HEK293T (cell line): ENCODE results near the gene AQP12B.

ENCODE experiments used
- ARNT ChIP-seq: fragments of 450-650 bp; IDR thresholded peaks from 2 replicates; pipeline ENCODE4 v1.6.1; 2017; ENCODE audit warnings: mild to moderate bottlenecking
- BHLHE40 ChIP-seq: fragments of 450-650 bp; IDR thresholded peaks from 2 replicates; pipeline ENCODE4 v1.6.1; 2016; ENCODE audit warnings: mild to moderate bottlenecking, moderate library complexity, borderline replicate concordance
- ELF4 ChIP-seq: fragments of 450-650 bp; IDR thresholded peaks from 2 replicates; pipeline ENCODE4 v1.6.1; 2017; ENCODE audit warnings: antibody characterized with exemption
- FOXM1 ChIP-seq: fragments of 450-650 bp; IDR thresholded peaks from 2 replicates; pipeline ENCODE4 v1.6.1; 2017; ENCODE audit warnings: mild to moderate bottlenecking, borderline replicate concordance
- HDGF ChIP-seq: fragments of 450-650 bp; IDR thresholded peaks from 2 replicates; pipeline ENCODE4 v1.6.1; 2017; ENCODE audit warnings: antibody characterized with exemption, borderline replicate concordance
- LEF1 ChIP-seq: fragments of 450-650 bp; IDR thresholded peaks from 2 replicates; pipeline ENCODE4 v1.6.1; 2017; ENCODE audit warnings: mild to moderate bottlenecking, borderline replicate concordance
- NFRKB ChIP-seq: fragments of 450-650 bp; IDR thresholded peaks from 2 replicates; pipeline ENCODE4 v1.6.1; 2016; ENCODE audit warnings: mild to moderate bottlenecking, moderate library complexity
- SP1 ChIP-seq: fragments of 450-650 bp; IDR thresholded peaks from 2 replicates; pipeline ENCODE4 v1.6.1; 2017
- SUZ12 ChIP-seq: fragments of 450-650 bp; IDR thresholded peaks from 2 replicates; pipeline ENCODE4 v1.6.1; 2016; ENCODE audit warnings: mild to moderate bottlenecking
- TARDBP ChIP-seq: fragments of 450-650 bp; IDR thresholded peaks from 2 replicates; pipeline ENCODE4 v1.6.1; 2016
- ZNF384 ChIP-seq: fragments of 450-650 bp; IDR thresholded peaks from 2 replicates; pipeline ENCODE4 v1.6.1; 2016
- TF ChIP-seq, protein P1 (sequence below): fragments of 450-650 bp; IDR thresholded peaks from 2 replicates; pipeline ENCODE4 v1.6.1; 2016

DNA sequence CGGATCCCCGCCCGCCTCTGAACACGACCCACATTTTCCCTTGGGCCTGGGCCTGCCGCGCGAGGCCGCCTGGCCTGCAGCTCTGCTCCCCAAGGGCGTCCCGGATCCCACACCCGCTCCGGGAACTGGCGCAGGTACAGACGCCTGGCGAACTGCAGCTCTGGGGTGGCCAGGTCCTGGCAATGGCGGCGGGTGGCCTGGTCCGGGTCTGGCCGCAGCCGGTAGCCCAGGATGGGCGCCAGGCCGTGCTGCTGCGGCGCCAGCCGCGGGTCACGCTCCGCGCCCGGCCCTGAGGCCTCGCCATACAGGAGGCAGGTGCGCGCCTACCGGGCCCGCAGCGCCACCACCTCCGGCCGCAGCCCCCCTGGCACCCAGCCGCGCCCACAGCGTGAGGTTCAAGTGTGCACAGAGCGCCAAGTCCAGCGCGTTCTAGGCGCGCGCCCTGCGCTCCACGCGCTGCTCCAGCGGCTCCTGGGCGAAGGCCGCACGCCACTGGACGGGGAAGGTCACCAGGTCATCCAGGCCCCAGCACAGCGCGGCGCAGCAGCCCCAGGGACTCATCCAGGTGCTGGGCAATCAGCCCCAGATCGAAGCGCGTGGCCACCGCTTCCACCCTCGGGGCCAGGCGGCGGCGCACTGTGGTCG, 18.5 kb upstream of the AQP12B start:
- TF ChIP-seq FOXM1 = no peak
- no peak for TF ChIP-seq HDGF
- no peak for TF ChIP-seq ZNF384
- TF ChIP-seq ELF4 = no peak
- TF ChIP-seq, protein P1, sequence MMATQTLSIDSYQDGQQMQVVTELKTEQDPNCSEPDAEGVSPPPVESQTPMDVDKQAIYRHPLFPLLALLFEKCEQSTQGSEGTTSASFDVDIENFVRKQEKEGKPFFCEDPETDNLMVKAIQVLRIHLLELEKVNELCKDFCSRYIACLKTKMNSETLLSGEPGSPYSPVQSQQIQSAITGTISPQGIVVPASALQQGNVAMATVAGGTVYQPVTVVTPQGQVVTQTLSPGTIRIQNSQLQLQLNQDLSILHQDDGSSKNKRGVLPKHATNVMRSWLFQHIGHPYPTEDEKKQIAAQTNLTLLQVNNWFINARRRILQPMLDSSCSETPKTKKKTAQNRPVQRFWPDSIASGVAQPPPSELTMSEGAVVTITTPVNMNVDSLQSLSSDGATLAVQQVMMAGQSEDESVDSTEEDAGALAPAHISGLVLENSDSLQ = no peak
- no peak for TF ChIP-seq SUZ12
- TF ChIP-seq SP1 = no peak
- TF ChIP-seq NFRKB = no peak
- no peak for TF ChIP-seq BHLHE40
- TF ChIP-seq ARNT = no peak
- TF ChIP-seq TARDBP = no peak
- TF ChIP-seq LEF1 = no peak
